Measurements from ENCODE around the gene SLC25A51.

DNA sequence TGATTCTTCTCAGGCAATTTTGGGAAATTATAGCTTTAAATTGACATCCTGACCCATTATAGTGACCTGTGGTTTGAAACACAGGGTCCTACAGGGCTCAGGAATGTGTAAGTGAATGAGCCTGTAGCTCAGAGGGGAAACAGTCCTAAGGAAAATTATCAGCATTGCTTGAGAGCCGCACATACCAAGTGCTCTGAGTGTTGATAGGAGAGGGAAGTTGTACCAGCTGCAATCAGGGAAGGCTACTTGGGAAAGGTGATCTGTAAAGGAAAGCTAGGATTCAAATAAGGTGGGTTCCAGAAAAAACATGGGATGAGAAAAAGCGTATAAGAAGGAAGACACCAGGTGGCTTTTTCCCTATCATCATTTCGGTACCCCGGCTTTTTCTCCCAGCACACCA is 4.4 kb upstream of the SLC25A51 start:
- TF ChIP-seq POLR2AphosphoS5 (IDR thresholded peaks at IDR 0.05), result no peak
- no peak for TF ChIP-seq POLR2A (IDR thresholded peaks at IDR 0.05)
- TF ChIP-seq, protein P1, sequence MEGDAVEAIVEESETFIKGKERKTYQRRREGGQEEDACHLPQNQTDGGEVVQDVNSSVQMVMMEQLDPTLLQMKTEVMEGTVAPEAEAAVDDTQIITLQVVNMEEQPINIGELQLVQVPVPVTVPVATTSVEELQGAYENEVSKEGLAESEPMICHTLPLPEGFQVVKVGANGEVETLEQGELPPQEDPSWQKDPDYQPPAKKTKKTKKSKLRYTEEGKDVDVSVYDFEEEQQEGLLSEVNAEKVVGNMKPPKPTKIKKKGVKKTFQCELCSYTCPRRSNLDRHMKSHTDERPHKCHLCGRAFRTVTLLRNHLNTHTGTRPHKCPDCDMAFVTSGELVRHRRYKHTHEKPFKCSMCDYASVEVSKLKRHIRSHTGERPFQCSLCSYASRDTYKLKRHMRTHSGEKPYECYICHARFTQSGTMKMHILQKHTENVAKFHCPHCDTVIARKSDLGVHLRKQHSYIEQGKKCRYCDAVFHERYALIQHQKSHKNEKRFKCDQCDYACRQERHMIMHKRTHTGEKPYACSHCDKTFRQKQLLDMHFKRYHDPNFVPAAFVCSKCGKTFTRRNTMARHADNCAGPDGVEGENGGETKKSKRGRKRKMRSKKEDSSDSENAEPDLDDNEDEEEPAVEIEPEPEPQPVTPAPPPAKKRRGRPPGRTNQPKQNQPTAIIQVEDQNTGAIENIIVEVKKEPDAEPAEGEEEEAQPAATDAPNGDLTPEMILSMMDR (IDR thresholded peaks at IDR 0.05), result no peak
- TF ChIP-seq EP300 (IDR thresholded peaks at IDR 0.05), result no peak

All from upper lobe of left lung (tissue), 4 donors.